Thyroid gland (tissue), 4 donors: ENCODE results near the gene TNRC6B.

Source experiments
- POLR2A ChIP-seq, 2 donors: fragments of 450-650 bp; IDR thresholded peaks; one replicate each; pipeline ENCODE4 v1.6.1; 2017; ENCODE audit warnings: antibody characterized with exemption in 2 of 2, mild to moderate bottlenecking in 2 of 2, moderate library complexity in 1 of 2
- TF ChIP-seq, protein P1 (sequence below), 6 experiments: fragments of 200-600 bp in 3 of 6; fragments of 450-650 bp in 3 of 6; sonication (generic) in 3 of 6; IDR thresholded peaks; one replicate each; pipeline ENCODE4 v1.5.1; 2016 to 2019; ENCODE audit warnings: antibody characterized with exemption in 6 of 6, mild to moderate bottlenecking in 2 of 6, inconsistent platforms in 1 of 6, moderate library complexity in 1 of 6

DNA sequence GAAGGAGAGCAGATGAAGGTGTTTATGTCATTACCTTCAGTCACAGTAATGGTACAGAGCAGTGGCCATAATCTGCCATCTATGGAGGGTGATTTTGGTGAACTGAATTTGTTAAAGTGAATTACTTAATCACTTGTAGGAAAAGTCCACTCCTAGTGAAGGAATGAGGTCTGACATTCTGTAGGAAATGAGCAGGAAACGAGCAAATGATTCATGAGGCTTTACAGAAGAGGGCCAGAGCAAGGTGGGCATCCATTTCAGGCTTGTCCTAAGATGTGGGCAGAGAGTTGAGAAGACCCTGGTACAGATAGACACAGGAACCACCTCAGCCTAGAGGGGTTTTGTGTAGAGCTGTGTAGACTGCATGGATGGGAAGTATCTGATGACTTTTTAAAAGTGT lies 186.7 kb downstream of the TNRC6B start:
- TF ChIP-seq POLR2A (IDR thresholded peaks at IDR 0.05) = no peak
- TF ChIP-seq, protein P1, sequence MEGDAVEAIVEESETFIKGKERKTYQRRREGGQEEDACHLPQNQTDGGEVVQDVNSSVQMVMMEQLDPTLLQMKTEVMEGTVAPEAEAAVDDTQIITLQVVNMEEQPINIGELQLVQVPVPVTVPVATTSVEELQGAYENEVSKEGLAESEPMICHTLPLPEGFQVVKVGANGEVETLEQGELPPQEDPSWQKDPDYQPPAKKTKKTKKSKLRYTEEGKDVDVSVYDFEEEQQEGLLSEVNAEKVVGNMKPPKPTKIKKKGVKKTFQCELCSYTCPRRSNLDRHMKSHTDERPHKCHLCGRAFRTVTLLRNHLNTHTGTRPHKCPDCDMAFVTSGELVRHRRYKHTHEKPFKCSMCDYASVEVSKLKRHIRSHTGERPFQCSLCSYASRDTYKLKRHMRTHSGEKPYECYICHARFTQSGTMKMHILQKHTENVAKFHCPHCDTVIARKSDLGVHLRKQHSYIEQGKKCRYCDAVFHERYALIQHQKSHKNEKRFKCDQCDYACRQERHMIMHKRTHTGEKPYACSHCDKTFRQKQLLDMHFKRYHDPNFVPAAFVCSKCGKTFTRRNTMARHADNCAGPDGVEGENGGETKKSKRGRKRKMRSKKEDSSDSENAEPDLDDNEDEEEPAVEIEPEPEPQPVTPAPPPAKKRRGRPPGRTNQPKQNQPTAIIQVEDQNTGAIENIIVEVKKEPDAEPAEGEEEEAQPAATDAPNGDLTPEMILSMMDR (IDR thresholded peaks at IDR 0.05) = no peak
